GM23248 (cell line): Measurements from ENCODE around the gene APBA2. TPM values are rescaled to one million over a fixed set of nuclear protein-coding genes. Genes with fewer than 3 reads are reported as not detected.

Experiments
- DNase-seq: peaks from one replicate; pipeline ENCODE4 v3.0.0-alpha.2; 2015
- H2AFZ ChIP-seq: fragments of 200-600 bp; sonication (generic); 2 replicates; pipeline ENCODE4 v1.6.1; 2016; ENCODE audit warnings: antibody characterized with exemption
- H3F3A ChIP-seq: fragments of 200-600 bp; sonication (generic); 2 replicates; pipeline ENCODE4 v1.6.1; 2016; ENCODE audit warnings: mild to moderate bottlenecking, antibody characterized with exemption, mixed run types; ENCODE audit not compliant: insufficient read depth
- H3K27ac ChIP-seq: fragments of 200-600 bp; sonication (generic); 2 replicates; pipeline ENCODE4 v1.5.1; 2016; ENCODE audit warnings: mild to moderate bottlenecking
- H3K27me3 ChIP-seq: fragments of 200-600 bp; sonication (generic); replicated peaks from 2 replicates; pipeline ENCODE4 v1.6.1; 2016; ENCODE audit warnings: mild to moderate bottlenecking; ENCODE audit not compliant: insufficient read depth
- H3K36me3 ChIP-seq: fragments of 200-600 bp; sonication (generic); 2 replicates; pipeline ENCODE4 v1.6.1; 2016; ENCODE audit warnings: low read depth, mild to moderate bottlenecking
- H3K4me1 ChIP-seq: fragments of 200-600 bp; sonication (generic); 2 replicates; pipeline ENCODE4 v1.6.1; 2016; ENCODE audit warnings: mild to moderate bottlenecking; ENCODE audit not compliant: insufficient read depth
- H3K4me2 ChIP-seq: fragments of 200-600 bp; sonication (generic); one replicate; pipeline ENCODE4 v1.6.1; 2016; ENCODE audit warnings: mild to moderate bottlenecking; ENCODE audit not compliant: unreplicated experiment
- H3K4me3 ChIP-seq: fragments of 200-600 bp; sonication (generic); 2 replicates; pipeline ENCODE4 v1.5.1; 2016; ENCODE audit warnings: mild to moderate bottlenecking
- H3K79me2 ChIP-seq: fragments of 200-600 bp; sonication (generic); 2 replicates; pipeline ENCODE4 v1.6.1; 2016; ENCODE audit warnings: mild to moderate bottlenecking; ENCODE audit not compliant: insufficient read depth
- H3K9ac ChIP-seq: fragments of 200-600 bp; sonication (generic); 2 replicates; pipeline ENCODE4 v1.6.1; 2016; ENCODE audit warnings: mild to moderate bottlenecking
- H3K9me2 ChIP-seq: fragments of 200-600 bp; sonication (generic); 2 replicates; pipeline ENCODE4 v1.6.1; 2016; ENCODE audit warnings: mixed run types, mild to moderate bottlenecking, moderate library complexity; ENCODE audit not compliant: insufficient read depth
- H3K9me3 ChIP-seq: fragments of 200-600 bp; sonication (generic); one replicate; pipeline ENCODE4 v1.6.1; 2017; ENCODE audit warnings: low read depth
- H4K20me1 ChIP-seq: fragments of 200-600 bp; sonication (generic); 2 replicates; pipeline ENCODE4 v1.6.0; 2016; ENCODE audit not compliant: insufficient read depth
- EZH2 ChIP-seq: fragments of 200-600 bp; sonication (generic); IDR thresholded peaks from 2 replicates; pipeline ENCODE4 v1.6.1; 2018; ENCODE audit warnings: antibody characterized with exemption, mild to moderate bottlenecking; ENCODE audit not compliant: insufficient read depth, poor library complexity, severe bottlenecking
- EZH2phosphoT487 ChIP-seq: fragments of 200-600 bp; sonication (generic); IDR thresholded peaks from 2 replicates; pipeline ENCODE4 v1.6.1; 2018; ENCODE audit warnings: antibody characterized with exemption, moderate library complexity, mild to moderate bottlenecking, low read depth; ENCODE audit not compliant: insufficient read depth
- WGBS, 2 experiments: methylation state at CpG; one replicate each; pipeline ENCODE4 v1.1.6; 2015 to 2017; ENCODE audit warnings: low lambda C conversion rate in 2 of 2, low coverage in 1 of 2; ENCODE audit errors: missing lambda C conversion rate in 2 of 2; 5-methylcytosine and 5-hydroxymethylcytosine counted together
- in situ Hi-C: fragments of 300-500 bp; cut with MboI; formaldehyde crosslinking; loops from 2 replicates; pipeline ENCODE4 v1.15.0; 2020
- polyA plus RNA-seq: library from polyadenylated mRNA; unstranded; fragments of >200 nt; fragmentation: Nextera tagmentation; extraction: Ambion mirVana; gene quantifications from 2 replicates; pipeline ENCODE4 v1.2.1, GENCODE V29; 2016
- total RNA-seq: library from RNA; depleted of rRNA; stranded (reverse); fragments of >200 nt; shearing (Covaris generic); gene quantifications from 2 replicates; pipeline ENCODE4 v1.2.3, GENCODE V29; 2014

Gene APBA2
- total and polyA plus RNA-seq, 2 experiments from 2014 or later = 0.23 to 0.65 TPM

GRCh38 chr15:29059871-29060640, 174.3 kb downstream of the APBA2 start:
- in situ Hi-C loops = no loop called here
- 46 to 49% methylated on average over 16 of the region's 16 CpGs for WGBS, 2 experiments
- DNase-seq = no peak
- Histone ChIP-seq H2AFZ (no peak overlapping the region), H3K27ac (no peak overlapping the region), H3K9me3 (no peaks in the 10 kb centered on the region), H3K4me2 (no peak overlapping the region), H3K4me3 (no peak overlapping the region), H3F3A (no peaks in the 10 kb centered on the region), H3K9me2 (no peaks in the 10 kb centered on the region), H4K20me1 (no peaks in the 10 kb centered on the region), H3K9ac (no peak overlapping the region), H3K4me1 (no peaks in the 10 kb centered on the region), H3K36me3 (no peaks in the 10 kb centered on the region), H3K27me3 (no peaks in the 10 kb centered on the region), H3K79me2 (no peaks in the 10 kb centered on the region)
- TF ChIP-seq EZH2phosphoT487 (no peak), EZH2 (no peak)

- H3K27ac ChIP-seq = no peak overlapping the region
- H3K36me3 ChIP-seq = no peaks in the 10 kb centered on the region
- no peaks in the 10 kb centered on the region for H3K79me2 ChIP-seq
- no peaks in the 10 kb centered on the region for H3K9me2 ChIP-seq
- H3K27me3 ChIP-seq = no peaks in the 10 kb centered on the region
- in situ Hi-C loops = no loop called here
- no peak for DNase-seq
- no peaks in the 10 kb centered on the region for H3K4me1 ChIP-seq
- no peak for TF ChIP-seq EZH2
- TF ChIP-seq EZH2phosphoT487 = no peak
- H3K9ac ChIP-seq = no peak overlapping the region
- H3F3A ChIP-seq = no peaks in the 10 kb centered on the region
- no peak overlapping the region for H2AFZ ChIP-seq
- H3K4me2 ChIP-seq = no peak overlapping the region
- H4K20me1 ChIP-seq = no peaks in the 10 kb centered on the region
- no peaks in the 10 kb centered on the region for H3K9me3 ChIP-seq
- WGBS, 2 experiments = 43 to 46% methylated on average over 6 of the region's 6 CpGs
- no peak overlapping the region for H3K4me3 ChIP-seq
Measured at GRCh38 chr15:29061746-29062145, 176.0 kb downstream of the APBA2 start.

- Histone ChIP-seq H3K4me2 (no peak overlapping the region), H3K9me3 (no peaks in the 10 kb centered on the region), H2AFZ (no peak overlapping the region), H3F3A (no peaks in the 10 kb centered on the region), H3K27ac (no peak overlapping the region), H3K4me1 (no peaks in the 10 kb centered on the region), H4K20me1 (no peaks in the 10 kb centered on the region), H3K79me2 (no peaks in the 10 kb centered on the region), H3K9ac (no peak overlapping the region), H3K36me3 (no peaks in the 10 kb centered on the region), H3K27me3 (no peaks in the 10 kb centered on the region), H3K4me3 (no peak overlapping the region), H3K9me2 (no peaks in the 10 kb centered on the region)
- no peak for TF ChIP-seq EZH2
- TF ChIP-seq EZH2phosphoT487 = no peak
- in situ Hi-C loops = no loop called here
- no peak for DNase-seq
- WGBS, 2 experiments = 5 to 6% methylated on average over 10 of the region's 10 CpGs
Measured at GRCh38 chr15:29062179-29062591, 176.4 kb downstream of the APBA2 start.

GRCh38 chr15:29062626-29063025, 176.9 kb downstream of the APBA2 start:
- Histone ChIP-seq H3K9ac (no peak overlapping the region), H2AFZ (no peak overlapping the region), H4K20me1 (no peaks in the 10 kb centered on the region), H3K36me3 (no peaks in the 10 kb centered on the region), H3K4me3 (no peak overlapping the region), H3K27ac (no peak overlapping the region), H3K4me2 (no peak overlapping the region), H3K9me2 (no peaks in the 10 kb centered on the region), H3F3A (no peaks in the 10 kb centered on the region), H3K27me3 (no peaks in the 10 kb centered on the region), H3K9me3 (no peaks in the 10 kb centered on the region), H3K4me1 (no peaks in the 10 kb centered on the region), H3K79me2 (no peaks in the 10 kb centered on the region)
- no peak for DNase-seq
- WGBS, 2 experiments = 11 to 18% methylated on average over 7 of the region's 7 CpGs
- in situ Hi-C loops = no loop called here
- no peak for TF ChIP-seq EZH2
- TF ChIP-seq EZH2phosphoT487 = no peak
